ENCODE measurements around the gene EIF1AD. TPM values are rescaled to one million over a fixed set of nuclear protein-coding genes. Genes with fewer than 3 reads are reported as not detected.

Gene EIF1AD
- total RNA-seq, 1 experiment from 2014 or later = 64.6 TPM

- no peaks in the 10 kb centered on the region for H3K36me3 ChIP-seq (ENCODE audit: control insufficient read depth, insufficient read depth, low read length)
- H3K27me3 ChIP-seq (ENCODE audit: control insufficient read depth, insufficient read depth, low read length) = no peaks in the 10 kb centered on the region
- H3K4me1 ChIP-seq (ENCODE audit: control insufficient read depth, insufficient read depth, low read length) = no peaks in the 10 kb centered on the region
- H3K4me3 ChIP-seq (ENCODE audit: low read depth in 2 of 2, low read length in 2 of 2) = no peak overlapping the region
- ChIA-PET CTCF (no interaction called here), POLR2A (no interaction called here)
- no TSS peak for BruUV-seq (replicated peaks)
- H3K9me3 ChIP-seq (ENCODE audit: control insufficient read depth, insufficient read depth, low read depth, low read length) = no peaks in the 10 kb centered on the region
- no peak overlapping the region for H3K27ac ChIP-seq (ENCODE audit: low read length)
- DNase-seq (ENCODE audit: low read depth, low spot score) (no peak), ATAC-seq (no peak)
- TF ChIP-seq CTCF (IDR thresholded peaks at IDR 0.05) = no peak
- no peak for TF ChIP-seq TCF7L2 (IDR thresholded peaks at IDR 0.05; ENCODE audit: low read depth, low read length)
- TF ChIP-seq SIN3A (IDR thresholded peaks at IDR 0.05; ENCODE audit: borderline replicate concordance, insufficient read depth, low read depth, low read length) = no peak
- no peak for TF ChIP-seq POLR2AphosphoS5 (IDR thresholded peaks at IDR 0.05; ENCODE audit: low read depth, low read length)
- TF ChIP-seq, protein P1, sequence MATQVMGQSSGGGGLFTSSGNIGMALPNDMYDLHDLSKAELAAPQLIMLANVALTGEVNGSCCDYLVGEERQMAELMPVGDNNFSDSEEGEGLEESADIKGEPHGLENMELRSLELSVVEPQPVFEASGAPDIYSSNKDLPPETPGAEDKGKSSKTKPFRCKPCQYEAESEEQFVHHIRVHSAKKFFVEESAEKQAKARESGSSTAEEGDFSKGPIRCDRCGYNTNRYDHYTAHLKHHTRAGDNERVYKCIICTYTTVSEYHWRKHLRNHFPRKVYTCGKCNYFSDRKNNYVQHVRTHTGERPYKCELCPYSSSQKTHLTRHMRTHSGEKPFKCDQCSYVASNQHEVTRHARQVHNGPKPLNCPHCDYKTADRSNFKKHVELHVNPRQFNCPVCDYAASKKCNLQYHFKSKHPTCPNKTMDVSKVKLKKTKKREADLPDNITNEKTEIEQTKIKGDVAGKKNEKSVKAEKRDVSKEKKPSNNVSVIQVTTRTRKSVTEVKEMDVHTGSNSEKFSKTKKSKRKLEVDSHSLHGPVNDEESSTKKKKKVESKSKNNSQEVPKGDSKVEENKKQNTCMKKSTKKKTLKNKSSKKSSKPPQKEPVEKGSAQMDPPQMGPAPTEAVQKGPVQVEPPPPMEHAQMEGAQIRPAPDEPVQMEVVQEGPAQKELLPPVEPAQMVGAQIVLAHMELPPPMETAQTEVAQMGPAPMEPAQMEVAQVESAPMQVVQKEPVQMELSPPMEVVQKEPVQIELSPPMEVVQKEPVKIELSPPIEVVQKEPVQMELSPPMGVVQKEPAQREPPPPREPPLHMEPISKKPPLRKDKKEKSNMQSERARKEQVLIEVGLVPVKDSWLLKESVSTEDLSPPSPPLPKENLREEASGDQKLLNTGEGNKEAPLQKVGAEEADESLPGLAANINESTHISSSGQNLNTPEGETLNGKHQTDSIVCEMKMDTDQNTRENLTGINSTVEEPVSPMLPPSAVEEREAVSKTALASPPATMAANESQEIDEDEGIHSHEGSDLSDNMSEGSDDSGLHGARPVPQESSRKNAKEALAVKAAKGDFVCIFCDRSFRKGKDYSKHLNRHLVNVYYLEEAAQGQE (IDR thresholded peaks at IDR 0.05; ENCODE audit: insufficient read depth in 1 of 2, low read depth in 2 of 2, low read length in 1 of 2) = no peak
- in situ Hi-C loops (cut with HindIII; ENCODE audit: low pct_unique_long_range_greater_than_20kb, low sequenced_read_pairs) (no loop called here), intact Hi-C loops (cut with micrococcal nuclease; ENCODE audit: unreplicated experiment) (no loop called here)
Measured at GRCh38 chr11:65947603-65948125, 54.3 kb downstream of the EIF1AD start.

- ChIA-PET POLR2A (no interaction called here), CTCF (no interaction called here)
- H3K9me3 ChIP-seq (ENCODE audit: control insufficient read depth, insufficient read depth, low read depth, low read length) = no peaks in the 10 kb centered on the region
- no peak for TF ChIP-seq TCF7L2 (IDR thresholded peaks at IDR 0.05; ENCODE audit: low read depth, low read length)
- TF ChIP-seq POLR2AphosphoS5 (IDR thresholded peaks at IDR 0.05; ENCODE audit: low read depth, low read length) = no peak
- TF ChIP-seq CTCF (IDR thresholded peaks at IDR 0.05) = no peak
- TF ChIP-seq, protein P1 (IDR thresholded peaks at IDR 0.05; ENCODE audit: insufficient read depth in 1 of 2, low read depth in 2 of 2, low read length in 1 of 2) = no peak
- TF ChIP-seq SIN3A (IDR thresholded peaks at IDR 0.05; ENCODE audit: borderline replicate concordance, insufficient read depth, low read depth, low read length) = no peak
- no TSS peak for BruUV-seq (replicated peaks)
- intact Hi-C loops (cut with micrococcal nuclease; ENCODE audit: unreplicated experiment) = no loop called here
- H3K27ac ChIP-seq (ENCODE audit: low read length) = no peak overlapping the region
- H3K27me3 ChIP-seq (ENCODE audit: control insufficient read depth, insufficient read depth, low read length) = no peaks in the 10 kb centered on the region
- H3K36me3 ChIP-seq (ENCODE audit: control insufficient read depth, insufficient read depth, low read length) = no peaks in the 10 kb centered on the region
- H3K4me3 ChIP-seq (ENCODE audit: low read depth in 2 of 2, low read length in 2 of 2) = no peak overlapping the region
- ATAC-seq (no peak), DNase-seq (ENCODE audit: low read depth, low spot score) (no peak)
- in situ Hi-C loops (cut with HindIII; ENCODE audit: low pct_unique_long_range_greater_than_20kb, low sequenced_read_pairs) = no loop called here
- no peaks in the 10 kb centered on the region for H3K4me1 ChIP-seq (ENCODE audit: control insufficient read depth, insufficient read depth, low read length)
Measured at GRCh38 chr11:65947133-65947532, 54.8 kb downstream of the EIF1AD start.
